Nephron progenitor cell (in vitro differentiated cells): ENCODE data around the gene PLD6.
A peak's percentile ranks its signal among the peaks of the same experiment; 100 is the strongest.
"Not testable (repeated sequence)": the region's sequence is repeated elsewhere in the genome, so short reads cannot be mapped to it uniquely, and the experiment has no call there.

ENCODE experiments used
- DNase-seq: peaks from one replicate; pipeline ENCODE4 v3.0.0; 2021
- H3K27ac Mint-ChIP-seq: 2 replicates; pipeline ENCODE4 v1.8.0; 2021; ENCODE audit warnings: mild to moderate bottlenecking, moderate library complexity, mixed read lengths
- H3K27me3 Mint-ChIP-seq: 2 replicates; pipeline ENCODE4 v1.8.0; 2021; ENCODE audit warnings: mild to moderate bottlenecking, low read depth, mixed read lengths; ENCODE audit not compliant: poor library complexity
- H3K36me3 Mint-ChIP-seq: 2 replicates; pipeline ENCODE4 v1.8.0; 2021; ENCODE audit warnings: low read depth, mixed read lengths
- H3K4me1 Mint-ChIP-seq: 2 replicates; pipeline ENCODE4 v1.8.0; 2021; ENCODE audit warnings: mixed read lengths
- H3K4me3 Mint-ChIP-seq: 2 replicates; pipeline ENCODE4 v1.8.0; 2021; ENCODE audit warnings: mild to moderate bottlenecking, moderate library complexity, mixed read lengths
- H3K9me3 Mint-ChIP-seq: 2 replicates; pipeline ENCODE4 v1.8.0; 2021; ENCODE audit warnings: mild to moderate bottlenecking, moderate library complexity, mixed read lengths
- TF ChIP-seq, protein P1 (sequence below): fragments of 200-600 bp; sonication (generic); IDR thresholded peaks from 2 replicates; pipeline ENCODE4 v1.5.0; 2021; ENCODE audit warnings: antibody characterized with exemption

Gene PLD6

DNA sequence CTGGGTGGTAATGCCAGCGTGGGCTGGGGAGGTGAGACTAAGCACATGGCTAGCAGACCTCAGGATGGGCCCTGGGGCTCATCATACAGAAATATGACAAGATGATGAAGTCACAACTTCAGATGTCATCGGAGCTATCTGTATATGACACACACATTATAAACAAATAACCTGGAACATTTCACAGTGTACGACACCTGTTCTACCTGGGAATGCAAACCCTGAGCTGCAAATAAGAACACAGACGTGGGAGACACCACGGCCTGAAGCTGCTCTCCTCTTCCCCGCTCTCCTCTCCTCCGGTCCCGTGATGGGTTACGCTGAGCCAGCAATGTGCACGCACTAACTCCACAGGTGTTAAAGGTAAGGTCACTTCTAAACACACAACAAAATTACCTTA, 4.9 kb downstream of the PLD6 start:
- no peaks in the 10 kb centered on the region for H3K36me3 Mint-ChIP-seq
- TF ChIP-seq, protein P1, sequence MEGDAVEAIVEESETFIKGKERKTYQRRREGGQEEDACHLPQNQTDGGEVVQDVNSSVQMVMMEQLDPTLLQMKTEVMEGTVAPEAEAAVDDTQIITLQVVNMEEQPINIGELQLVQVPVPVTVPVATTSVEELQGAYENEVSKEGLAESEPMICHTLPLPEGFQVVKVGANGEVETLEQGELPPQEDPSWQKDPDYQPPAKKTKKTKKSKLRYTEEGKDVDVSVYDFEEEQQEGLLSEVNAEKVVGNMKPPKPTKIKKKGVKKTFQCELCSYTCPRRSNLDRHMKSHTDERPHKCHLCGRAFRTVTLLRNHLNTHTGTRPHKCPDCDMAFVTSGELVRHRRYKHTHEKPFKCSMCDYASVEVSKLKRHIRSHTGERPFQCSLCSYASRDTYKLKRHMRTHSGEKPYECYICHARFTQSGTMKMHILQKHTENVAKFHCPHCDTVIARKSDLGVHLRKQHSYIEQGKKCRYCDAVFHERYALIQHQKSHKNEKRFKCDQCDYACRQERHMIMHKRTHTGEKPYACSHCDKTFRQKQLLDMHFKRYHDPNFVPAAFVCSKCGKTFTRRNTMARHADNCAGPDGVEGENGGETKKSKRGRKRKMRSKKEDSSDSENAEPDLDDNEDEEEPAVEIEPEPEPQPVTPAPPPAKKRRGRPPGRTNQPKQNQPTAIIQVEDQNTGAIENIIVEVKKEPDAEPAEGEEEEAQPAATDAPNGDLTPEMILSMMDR, result no peak
- no peak overlapping the region for H3K4me3 Mint-ChIP-seq
- peaks cover 26% of the 10 kb centered on the region for H3K4me1 Mint-ChIP-seq
- no peaks in the 10 kb centered on the region for H3K9me3 Mint-ChIP-seq
- DNase-seq, result no peak
- peaks cover 9% of the 10 kb centered on the region for H3K27me3 Mint-ChIP-seq
- H3K27ac Mint-ChIP-seq, result no peak overlapping the region

DNA sequence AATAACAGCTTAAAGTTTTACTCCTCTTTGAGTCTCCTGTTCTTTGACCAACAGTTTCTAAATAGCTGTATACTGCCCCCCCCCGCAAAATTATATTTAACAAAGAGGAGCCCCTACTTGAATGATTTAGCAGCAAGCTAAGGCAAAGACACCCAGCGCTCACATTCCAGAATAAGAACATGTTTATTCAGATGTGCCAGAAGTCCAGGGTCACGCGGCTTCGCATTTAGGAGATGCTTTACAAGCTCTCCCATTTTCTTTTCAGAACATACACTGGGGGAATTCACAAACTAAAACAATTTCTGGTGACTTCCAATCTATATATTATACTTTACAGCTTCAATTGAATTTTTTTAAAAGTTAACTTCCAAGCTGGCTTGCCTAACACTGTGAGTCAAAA, 5.3 kb downstream of the PLD6 start:
- Mint-ChIP-seq H3K9me3 (no peaks in the 10 kb centered on the region), H3K27me3 (peaks cover 9% of the 10 kb centered on the region), H3K4me3 (no peak overlapping the region), H3K36me3 (no peaks in the 10 kb centered on the region), H3K27ac (peak overlapping the region; percentile 62), H3K4me1 (peaks cover 26% of the 10 kb centered on the region)
- no peak for DNase-seq
- TF ChIP-seq, protein P1, result no peak

DNA sequence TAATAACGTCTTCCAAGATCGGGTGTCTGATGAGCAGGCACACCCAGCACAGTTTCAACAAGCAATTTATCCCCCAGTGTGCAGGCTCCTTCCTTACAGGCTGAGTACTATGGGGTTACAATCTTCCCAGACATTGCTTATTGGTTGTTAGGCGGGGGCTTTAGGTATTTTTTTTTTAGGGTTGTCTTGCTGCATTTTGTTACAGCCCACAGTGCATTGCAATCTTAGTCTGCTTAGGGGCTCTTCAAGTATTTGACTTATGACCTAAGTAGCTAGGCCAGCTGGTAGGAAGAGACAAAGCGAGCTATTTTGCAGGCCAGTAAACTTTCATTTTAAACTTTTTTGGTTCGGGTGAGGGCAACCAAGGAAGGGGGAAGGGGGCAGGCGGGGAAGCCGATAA, 5.8 kb downstream of the PLD6 start:
- peaks cover 9% of the 10 kb centered on the region for H3K27me3 Mint-ChIP-seq
- DNase-seq, result no peak
- TF ChIP-seq, protein P1, result no peak
- H3K36me3 Mint-ChIP-seq, result no peaks in the 10 kb centered on the region
- peaks cover 26% of the 10 kb centered on the region for H3K4me1 Mint-ChIP-seq
- no peaks in the 10 kb centered on the region for H3K9me3 Mint-ChIP-seq
- H3K4me3 Mint-ChIP-seq, result no peak overlapping the region
- peak overlapping the region; percentile 62 for H3K27ac Mint-ChIP-seq

DNA sequence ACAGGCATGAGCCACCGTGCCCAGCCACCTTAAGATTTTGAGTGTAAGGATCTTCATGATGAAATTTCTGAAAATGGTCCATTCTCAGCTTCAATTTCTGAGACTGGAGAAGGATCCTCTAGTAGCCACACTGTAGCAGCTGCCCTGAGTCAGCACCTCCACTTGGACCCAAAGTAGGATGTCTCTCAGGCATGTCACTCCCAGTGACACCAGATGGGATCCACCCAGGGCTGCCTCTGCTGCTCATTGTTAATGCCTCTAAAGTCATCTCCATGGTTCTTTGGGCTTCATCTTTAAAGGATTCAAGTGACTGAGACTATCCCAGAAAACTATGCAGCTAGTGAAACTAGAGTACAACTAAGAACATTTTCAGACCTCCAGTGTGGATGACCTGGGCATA, 7.9 kb downstream of the PLD6 start:
- TF ChIP-seq, protein P1, result no peak
- no peaks in the 10 kb centered on the region for H3K36me3 Mint-ChIP-seq
- H3K4me1 Mint-ChIP-seq, result peaks cover 26% of the 10 kb centered on the region
- no peak overlapping the region for H3K4me3 Mint-ChIP-seq
- H3K27me3 Mint-ChIP-seq, result peaks cover 3% of the 10 kb centered on the region
- no peak for DNase-seq
- no peaks in the 10 kb centered on the region for H3K9me3 Mint-ChIP-seq
- no peak overlapping the region for H3K27ac Mint-ChIP-seq

DNA sequence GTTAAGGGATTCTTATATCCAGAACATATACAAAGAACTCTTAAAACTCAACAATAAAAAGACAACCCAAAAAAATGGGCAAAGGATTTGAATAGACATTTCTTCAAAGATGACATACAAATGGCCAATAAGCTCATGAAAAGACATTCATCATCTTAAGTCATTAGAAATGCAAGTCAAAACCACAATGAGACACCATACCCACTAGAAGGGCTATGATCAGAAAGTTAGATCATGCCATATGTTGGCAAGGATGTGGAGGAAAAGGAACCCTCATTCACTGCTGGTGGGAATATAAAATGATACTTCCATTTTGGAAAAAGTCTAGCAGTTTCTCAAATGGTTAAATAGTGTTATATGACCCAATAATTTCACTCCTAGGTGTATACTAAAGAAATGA, 9.4 kb downstream of the PLD6 start:
- TF ChIP-seq, protein P1, result no peak
- DNase-seq, result no peak
- no peak overlapping the region for H3K4me3 Mint-ChIP-seq

DNA sequence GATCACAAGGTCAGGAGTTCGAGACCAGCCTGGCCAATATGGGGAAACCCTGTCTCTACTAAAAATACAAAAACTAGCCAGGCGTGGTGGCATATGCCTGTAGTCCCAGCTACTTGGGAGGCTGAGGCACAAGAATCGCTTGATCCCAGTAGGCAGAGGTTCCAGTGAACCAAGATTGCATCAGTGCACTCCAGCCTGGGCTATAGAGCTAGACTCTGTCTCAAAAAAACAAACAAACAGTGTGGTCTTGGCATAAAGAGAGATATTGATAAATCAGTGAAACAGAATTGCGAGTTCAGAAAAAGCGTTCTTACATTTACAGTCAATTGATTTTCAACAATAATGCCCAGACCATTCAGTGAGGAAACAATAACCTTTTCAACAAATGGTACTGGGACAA, 10.7 kb downstream of the PLD6 start:
- not testable (repeated sequence) for H3K27ac Mint-ChIP-seq, H3K36me3 Mint-ChIP-seq, DNase-seq, H3K4me3 Mint-ChIP-seq, H3K9me3 Mint-ChIP-seq, H3K27me3 Mint-ChIP-seq
- peaks cover 20% of the 10 kb centered on the region for H3K4me1 Mint-ChIP-seq

More for the DNA sequence above, 9.4 kb downstream of the PLD6 start:
- Mint-ChIP-seq H3K36me3 (no peaks in the 10 kb centered on the region), H3K27ac (no peak overlapping the region), H3K27me3 (peaks cover 3% of the 10 kb centered on the region), H3K9me3 (no peaks in the 10 kb centered on the region), H3K4me1 (peaks cover 26% of the 10 kb centered on the region)
